ENCODE measurements around the gene UCMA. TPM values are rescaled to one million over a fixed set of nuclear protein-coding genes. Genes with fewer than 3 reads are reported as not detected.

The UCMA gene
- total and polyA plus RNA-seq, 12 donors = not detected

DNA sequence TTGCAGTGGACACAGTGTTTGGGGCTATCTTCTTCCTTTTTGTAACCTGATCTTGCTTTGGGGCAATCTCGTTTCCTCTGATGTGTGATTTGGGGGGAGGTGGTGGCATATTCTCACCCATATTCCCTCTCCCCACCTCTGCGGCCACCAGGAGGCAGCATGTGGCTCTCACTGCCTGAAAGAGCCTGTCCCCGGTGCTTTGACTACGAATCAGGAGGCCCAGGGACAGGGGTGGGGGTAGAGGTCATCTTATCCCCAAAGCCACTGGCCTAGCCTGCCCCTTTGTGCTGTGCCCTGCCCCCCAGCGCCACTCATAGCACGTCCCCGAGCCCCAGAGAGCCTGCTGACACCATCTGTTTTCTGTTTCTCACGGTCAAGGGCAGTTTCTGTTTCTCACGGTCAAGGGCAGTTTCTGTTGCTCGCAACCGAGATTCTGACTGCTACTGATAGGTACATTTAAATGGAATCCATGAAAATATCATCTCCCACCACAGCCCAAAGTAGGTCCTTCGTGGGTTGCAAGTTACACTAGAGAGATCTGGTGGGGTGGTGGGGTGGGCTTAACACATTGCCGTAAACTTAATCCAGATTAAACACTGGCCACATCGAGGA, 37.5 kb upstream of the UCMA start:
- peak in 4 of 8 donors; percentile 40 to 61 (median 50) for ATAC-seq
- peak; percentile 7 to 47 for DNase-seq
- Histone ChIP-seq H3K9me3 (peaks cover 0 to 4% (median 0%) of the 10 kb centered on the region in 11 donors), H3K36me3 (no peaks in the 10 kb centered on the region), H3K27me3 (no peaks in the 10 kb centered on the region), H3K4me3 (no peak overlapping the region), H3K27ac (peak overlapping the region in 2 of 10 donors; percentile 35 to 54), H3K4me1 (peaks cover 0 to 12% (median 0%) of the 10 kb centered on the region in 9 donors)
- WGBS, 2 donors = 35 to 39% methylated on average over 14 of the region's 14 CpGs
- intact Hi-C loops (cut with DNase I) = no loop called here
- TF ChIP-seq, protein P1, sequence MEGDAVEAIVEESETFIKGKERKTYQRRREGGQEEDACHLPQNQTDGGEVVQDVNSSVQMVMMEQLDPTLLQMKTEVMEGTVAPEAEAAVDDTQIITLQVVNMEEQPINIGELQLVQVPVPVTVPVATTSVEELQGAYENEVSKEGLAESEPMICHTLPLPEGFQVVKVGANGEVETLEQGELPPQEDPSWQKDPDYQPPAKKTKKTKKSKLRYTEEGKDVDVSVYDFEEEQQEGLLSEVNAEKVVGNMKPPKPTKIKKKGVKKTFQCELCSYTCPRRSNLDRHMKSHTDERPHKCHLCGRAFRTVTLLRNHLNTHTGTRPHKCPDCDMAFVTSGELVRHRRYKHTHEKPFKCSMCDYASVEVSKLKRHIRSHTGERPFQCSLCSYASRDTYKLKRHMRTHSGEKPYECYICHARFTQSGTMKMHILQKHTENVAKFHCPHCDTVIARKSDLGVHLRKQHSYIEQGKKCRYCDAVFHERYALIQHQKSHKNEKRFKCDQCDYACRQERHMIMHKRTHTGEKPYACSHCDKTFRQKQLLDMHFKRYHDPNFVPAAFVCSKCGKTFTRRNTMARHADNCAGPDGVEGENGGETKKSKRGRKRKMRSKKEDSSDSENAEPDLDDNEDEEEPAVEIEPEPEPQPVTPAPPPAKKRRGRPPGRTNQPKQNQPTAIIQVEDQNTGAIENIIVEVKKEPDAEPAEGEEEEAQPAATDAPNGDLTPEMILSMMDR (IDR thresholded peaks at IDR 0.05) = peak in 7 of 9 donors; percentile 18 to 46 (median 39)

DNA sequence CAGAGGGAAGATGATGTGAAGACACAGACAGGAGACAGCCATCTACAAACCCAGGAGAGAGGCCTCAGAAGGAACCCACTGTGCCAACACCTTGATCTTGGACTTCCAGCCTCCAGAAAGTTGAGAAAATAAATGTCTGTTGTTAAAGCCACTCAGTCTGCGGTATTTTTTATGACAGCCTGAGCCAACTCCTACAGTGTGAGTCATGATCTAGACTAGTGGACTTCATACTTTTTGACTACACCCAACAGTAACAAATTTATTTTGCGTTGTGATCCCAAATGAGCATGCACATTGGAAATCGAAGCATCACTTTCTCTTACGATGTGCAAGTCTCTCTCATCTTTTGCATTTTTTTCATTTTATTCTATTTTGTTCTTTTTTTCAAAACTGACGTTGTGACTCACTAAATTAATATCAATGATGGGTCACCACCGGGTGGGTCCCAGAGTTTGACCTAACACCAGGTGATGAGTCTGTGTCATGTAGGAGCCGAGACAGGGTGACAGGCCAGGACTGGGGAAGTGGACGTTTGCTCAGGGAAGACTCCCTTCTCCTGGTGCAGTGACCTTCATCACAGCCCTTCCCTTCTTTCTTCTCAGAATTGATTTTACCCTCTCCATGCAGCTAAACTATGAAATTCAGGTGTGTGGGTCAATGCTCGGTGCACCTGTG, 36.8 kb upstream of the UCMA start:
- H3K4me1 ChIP-seq = peaks cover 0 to 12% (median 0%) of the 10 kb centered on the region in 9 donors
- no peaks in the 10 kb centered on the region for H3K36me3 ChIP-seq
- peak overlapping the region in 4 of 10 donors; percentile 35 to 54 (median 35) for H3K27ac ChIP-seq
- TF ChIP-seq, protein P1 (IDR thresholded peaks at IDR 0.05) = no peak
- 82 to 83% methylated on average over 9 of the region's 9 CpGs for WGBS, 2 donors
- H3K4me3 ChIP-seq = no peak overlapping the region
- peaks cover 0 to 4% (median 0%) of the 10 kb centered on the region in 11 donors for H3K9me3 ChIP-seq
- peak in 6 of 8 donors; percentile 50 to 71 (median 64) for ATAC-seq
- no peak for DNase-seq
- intact Hi-C loops (cut with DNase I) = no loop called here
- no peaks in the 10 kb centered on the region for H3K27me3 ChIP-seq

DNA sequence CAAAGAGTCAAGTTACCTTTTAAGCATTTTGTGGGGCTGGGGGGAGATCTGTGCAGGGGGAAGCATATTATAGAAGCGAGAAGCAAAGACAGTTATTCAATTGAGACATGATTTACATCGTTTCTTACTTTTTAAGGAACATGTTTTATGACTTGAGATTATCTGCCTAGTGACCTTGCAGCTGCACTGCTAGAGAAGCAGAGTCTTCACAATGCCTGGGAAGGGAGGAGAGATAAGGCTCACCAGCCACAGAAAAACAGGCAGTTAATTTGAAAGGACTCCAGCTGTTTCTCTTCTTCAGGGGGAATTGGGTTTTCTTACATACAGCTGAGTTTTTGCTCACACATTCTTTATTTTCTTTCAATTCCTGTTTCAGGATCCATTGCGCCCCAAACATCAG, 34.7 kb upstream of the UCMA start:
- no peak for DNase-seq
- Histone ChIP-seq H3K4me3 (no peak overlapping the region), H3K9me3 (peaks cover 0 to 4% (median 0%) of the 10 kb centered on the region in 11 donors), H3K27me3 (peaks cover 0 to 2% (median 0%) of the 10 kb centered on the region in 7 donors), H3K36me3 (no peaks in the 10 kb centered on the region), H3K27ac (peak overlapping the region in 1 of 10 donors; percentile 44), H3K4me1 (peaks cover 0 to 12% (median 0%) of the 10 kb centered on the region in 9 donors)
- 30 to 62% methylated on average over 3 of the region's 3 CpGs for WGBS, 2 donors
- TF ChIP-seq, protein P1 (IDR thresholded peaks at IDR 0.05) = no peak
- intact Hi-C loops (cut with DNase I) = no loop called here
- no peak for ATAC-seq

DNA sequence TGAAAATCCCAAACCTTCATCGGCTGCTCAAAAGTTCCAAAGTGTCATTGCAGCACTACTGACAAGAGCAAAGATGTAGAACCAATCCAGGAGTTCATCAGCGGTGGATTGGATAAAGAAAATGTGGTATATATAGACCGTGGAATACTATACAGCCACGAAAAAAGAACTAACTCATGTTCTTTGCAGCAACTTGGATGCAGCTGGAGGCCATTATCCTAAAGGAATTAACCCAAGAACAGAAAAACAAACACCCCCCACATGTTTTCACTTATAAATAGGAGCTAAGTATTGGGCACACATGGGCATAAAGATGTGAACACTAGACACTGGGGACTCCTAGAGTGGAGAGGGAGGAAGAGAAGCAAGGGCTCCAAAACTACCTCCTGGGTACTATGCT, 34.1 kb upstream of the UCMA start:
- intact Hi-C loops (cut with DNase I) = no loop called here
- Histone ChIP-seq H3K27me3 (peaks cover 0 to 8% (median 0%) of the 10 kb centered on the region in 7 donors), H3K27ac (no peak overlapping the region), H3K4me1 (peaks cover 0 to 12% (median 0%) of the 10 kb centered on the region in 9 donors), H3K4me3 (no peak overlapping the region), H3K36me3 (no peaks in the 10 kb centered on the region), H3K9me3 (peaks cover 0 to 4% (median 0%) of the 10 kb centered on the region in 11 donors)
- 74 to 97% methylated on average over 4 of the region's 4 CpGs for WGBS, 2 donors
- ATAC-seq (no peak), DNase-seq (no peak)
- TF ChIP-seq, protein P1 (IDR thresholded peaks at IDR 0.05) = no peak

Data from heart right ventricle (tissue), 16 donors.